Peyer's patch (tissue), 4 donors: ENCODE measurements around the gene NACC1. TPM values are rescaled to one million over a fixed set of nuclear protein-coding genes. Genes with fewer than 3 reads are reported as not detected.

Experiments
- DNase-seq, 3 donors: peaks; one replicate each; pipeline ENCODE4 v3.0.0-alpha.2; 2017 to 2019
- H3K27ac ChIP-seq, 4 donors: fragments of 200-600 bp; sonication (generic); one replicate each; pipeline ENCODE4 v1.5.1; 2016 to 2019
- H3K27me3 ChIP-seq, 2 donors: fragments of 200-600 bp; sonication (generic); one replicate each; pipeline ENCODE4 v1.5.1; 2019
- H3K36me3 ChIP-seq, 3 donors: fragments of 200-600 bp; sonication (generic); one replicate each; pipeline ENCODE4 v1.5.1; 2016 to 2019
- H3K4me1 ChIP-seq, 4 donors: fragments of 200-600 bp; sonication (generic); one replicate each; pipeline ENCODE4 v1.5.1; 2016 to 2019
- H3K4me3 ChIP-seq, 4 donors: fragments of 200-600 bp; sonication (generic); 1 replicate in 3 of 4; 2 replicates in 1 of 4; pipeline ENCODE4 v1.5.1; 2016 to 2019; ENCODE audit warnings: mild to moderate bottlenecking in 1 of 4
- H3K9me3 ChIP-seq, 4 donors: fragments of 200-600 bp; sonication (generic); one replicate each; pipeline ENCODE4 v1.5.1; 2016 to 2019; ENCODE audit warnings: mild to moderate bottlenecking in 1 of 4
- CTCF ChIP-seq, 6 experiments: fragments of 450-650 bp in 4 of 6; fragments of 200-600 bp in 2 of 6; sonication (generic) in 1 of 6; IDR thresholded peaks; one replicate each; pipeline ENCODE4 v1.5.1; 2017 to 2019; ENCODE audit warnings: antibody characterized with exemption in 6 of 6, mild to moderate bottlenecking in 3 of 6, moderate library complexity in 1 of 6
- POLR2A ChIP-seq, 2 donors: fragments of 450-650 bp; IDR thresholded peaks; one replicate each; pipeline ENCODE4 v1.5.1; 2017; ENCODE audit warnings: antibody characterized with exemption in 2 of 2, mild to moderate bottlenecking in 2 of 2, moderate library complexity in 2 of 2
- total RNA-seq, 4 donors: library from RNA; depleted of rRNA; stranded (reverse); fragments of >200 nt; gene quantifications; one replicate each; pipeline ENCODE4 v1.1.0, GENCODE V29; 2016

NACC1 gene
- total RNA-seq, 4 donors from 2014 or later, result 21.5 to 48.0 (median 37.1) TPM

DNA sequence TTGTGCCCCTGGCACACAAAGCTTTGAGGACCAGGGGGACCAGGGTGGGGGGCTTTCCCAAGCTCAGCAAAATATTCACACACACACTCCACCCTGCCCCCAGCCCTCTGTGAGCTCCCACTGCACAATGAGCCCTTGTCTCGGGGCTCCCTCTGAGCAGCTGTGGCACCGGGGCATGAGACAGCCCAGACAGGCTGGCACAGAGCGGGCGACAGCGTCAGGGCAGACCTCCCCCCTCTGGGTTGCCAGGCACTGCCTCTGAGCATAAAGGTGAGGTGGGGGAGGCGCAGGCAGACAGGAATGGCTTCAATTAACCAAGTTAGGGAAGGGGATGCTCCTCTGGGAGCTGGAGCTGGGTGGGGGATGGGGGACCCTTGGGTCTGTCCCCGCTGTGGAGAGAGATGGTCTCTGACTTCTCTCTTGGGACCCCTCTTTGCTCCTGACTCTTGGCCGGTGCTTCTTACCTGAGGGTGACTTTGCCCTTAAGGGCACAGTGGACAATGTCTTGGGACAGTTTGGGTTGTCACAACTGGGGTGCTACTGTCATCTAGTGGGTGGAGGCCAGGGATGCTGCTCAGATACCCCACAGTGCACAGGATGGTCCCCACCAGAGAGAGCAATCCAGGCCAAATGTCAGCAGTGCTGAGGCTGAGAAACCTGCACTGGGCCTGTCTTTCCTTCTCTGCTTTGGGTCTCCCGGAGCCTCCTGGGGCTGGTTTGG, 45.7 kb upstream of the NACC1 start:
- no peak for TF ChIP-seq POLR2A (IDR thresholded peaks at IDR 0.05)
- no peak for TF ChIP-seq CTCF (IDR thresholded peaks at IDR 0.05)
- no peak for DNase-seq
- Histone ChIP-seq H3K27ac (no peak overlapping the region), H3K4me1 (peaks cover 0 to 40% (median 1%) of the 10 kb centered on the region in 4 donors), H3K4me3 (no peak overlapping the region), H3K27me3 (no peaks in the 10 kb centered on the region), H3K9me3 (no peaks in the 10 kb centered on the region), H3K36me3 (peaks cover 0 to 12% (median 0%) of the 10 kb centered on the region in 3 donors)

DNA sequence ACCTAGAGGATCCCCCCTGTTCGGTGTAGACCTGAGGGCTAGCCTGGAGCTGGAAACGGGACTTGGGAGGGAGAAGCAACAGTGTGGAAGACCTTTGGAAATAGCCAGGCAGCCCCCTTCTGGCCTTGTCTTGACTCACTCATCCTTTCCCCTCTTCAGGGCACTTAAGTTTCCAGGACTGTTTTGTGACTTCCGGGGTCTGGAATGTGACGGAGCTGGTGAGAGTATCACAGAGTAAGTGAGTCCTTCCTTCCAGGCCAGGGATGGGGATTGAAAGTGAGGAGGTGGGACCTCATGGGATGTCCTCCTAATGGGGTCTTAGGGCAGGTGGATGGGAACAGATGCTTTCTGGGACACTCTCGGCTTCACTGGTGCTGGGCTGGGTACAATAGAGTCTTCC, 44.8 kb upstream of the NACC1 start:
- no peak for TF ChIP-seq CTCF (IDR thresholded peaks at IDR 0.05)
- TF ChIP-seq POLR2A (IDR thresholded peaks at IDR 0.05), result no peak
- no peak for DNase-seq
- Histone ChIP-seq H3K4me3 (no peak overlapping the region), H3K9me3 (no peaks in the 10 kb centered on the region), H3K27me3 (no peaks in the 10 kb centered on the region), H3K4me1 (peaks cover 0 to 41% (median under 1%) of the 10 kb centered on the region in 4 donors), H3K36me3 (peaks cover 0 to 12% (median 0%) of the 10 kb centered on the region in 3 donors), H3K27ac (no peak overlapping the region)

- DNase-seq, result no peak
- Histone ChIP-seq H3K4me1 (peaks cover 0 to 41% (median 5%) of the 10 kb centered on the region in 4 donors), H3K4me3 (no peak overlapping the region), H3K36me3 (peaks cover 0 to 12% (median 0%) of the 10 kb centered on the region in 3 donors), H3K27me3 (no peaks in the 10 kb centered on the region), H3K9me3 (no peaks in the 10 kb centered on the region), H3K27ac (no peak overlapping the region)
- TF ChIP-seq POLR2A (IDR thresholded peaks at IDR 0.05), result no peak
- TF ChIP-seq CTCF (IDR thresholded peaks at IDR 0.05), result no peak
Observed at GRCh38 chr19:13074378-13074777, 43.7 kb upstream of the NACC1 start.

GRCh38 chr19:13076320-13076719, 41.7 kb upstream of the NACC1 start:
- H3K4me1 ChIP-seq, result peaks cover 0 to 40% (median 6%) of the 10 kb centered on the region in 4 donors
- H3K4me3 ChIP-seq, result no peak overlapping the region
- no peak for DNase-seq
- H3K36me3 ChIP-seq, result peaks cover 0 to 13% (median 0%) of the 10 kb centered on the region in 3 donors
- H3K27me3 ChIP-seq, result no peaks in the 10 kb centered on the region
- no peak for TF ChIP-seq POLR2A (IDR thresholded peaks at IDR 0.05)
- TF ChIP-seq CTCF (IDR thresholded peaks at IDR 0.05), result no peak
- no peak overlapping the region for H3K27ac ChIP-seq
- no peaks in the 10 kb centered on the region for H3K9me3 ChIP-seq

DNA sequence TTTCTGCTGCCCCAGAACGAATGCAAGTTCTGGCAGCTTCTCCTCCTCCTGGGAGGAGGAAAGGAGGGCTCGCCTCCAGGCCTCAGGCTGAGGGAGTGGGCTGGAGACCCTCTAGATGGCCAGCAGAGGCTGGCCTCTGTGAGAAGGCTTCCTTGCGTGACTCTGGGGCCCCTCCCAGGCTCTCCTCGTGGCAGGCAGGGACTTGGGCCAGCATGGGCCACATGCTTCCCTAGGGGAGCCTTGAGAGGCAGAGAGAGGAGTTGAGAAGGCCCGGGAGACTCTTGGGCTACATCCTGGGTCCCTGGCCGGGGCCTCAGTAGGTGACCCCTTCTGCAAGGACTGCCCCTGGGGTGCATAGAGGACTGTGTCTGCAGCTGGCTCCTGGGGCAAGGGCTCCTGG, 41.3 kb upstream of the NACC1 start:
- Histone ChIP-seq H3K27ac (peak overlapping the region in 1 of 4 donors; percentile 8), H3K4me1 (peaks cover 0 to 40% (median 6%) of the 10 kb centered on the region in 4 donors)

More for the DNA sequence above, 41.3 kb upstream of the NACC1 start:
- H3K36me3 ChIP-seq, result peaks cover 0 to 16% (median 0%) of the 10 kb centered on the region in 3 donors
- TF ChIP-seq CTCF (IDR thresholded peaks at IDR 0.05), result no peak
- no peak for TF ChIP-seq POLR2A (IDR thresholded peaks at IDR 0.05)
- no peaks in the 10 kb centered on the region for H3K27me3 ChIP-seq
- H3K4me3 ChIP-seq, result no peak overlapping the region
- H3K9me3 ChIP-seq, result no peaks in the 10 kb centered on the region
- no peak for DNase-seq
